Parathyroid adenoma (tissue), 2 donors: ENCODE measurements around the gene DAGLA.
"Not testable (repeated sequence)": the region's sequence is repeated elsewhere in the genome, so short reads cannot be mapped to it uniquely, and the experiment has no call there.

Experiments used
- H2AFZ ChIP-seq: fragments of 300-600 bp; sonication (generic); one replicate; pipeline ENCODE4 v1.7.0; 2017; ENCODE audit warnings: antibody characterized with exemption, mild to moderate bottlenecking
- H3K27ac ChIP-seq: fragments of 300-600 bp; sonication (generic); one replicate; pipeline ENCODE4 v1.7.0; 2017
- H3K27me3 ChIP-seq: fragments of 300-600 bp; sonication (generic); one replicate; pipeline ENCODE4 v1.7.0; 2017; ENCODE audit warnings: low read length; ENCODE audit not compliant: control insufficient read depth, insufficient read depth
- H3K36me3 ChIP-seq: fragments of 300-600 bp; sonication (generic); one replicate; pipeline ENCODE4 v1.7.0; 2017; ENCODE audit warnings: low read length; ENCODE audit not compliant: control insufficient read depth, insufficient read depth
- H3K4me1 ChIP-seq: fragments of 300-600 bp; sonication (generic); one replicate; pipeline ENCODE4 v1.7.0; 2017; ENCODE audit warnings: control low read depth
- H3K4me2 ChIP-seq: fragments of 300-600 bp; sonication (generic); one replicate; pipeline ENCODE4 v1.7.0; 2017; ENCODE audit warnings: low read length
- H3K4me3 ChIP-seq: fragments of 300-600 bp; sonication (generic); one replicate; pipeline ENCODE4 v1.7.0; 2017; ENCODE audit warnings: low read depth, low read length
- H3K79me2 ChIP-seq: fragments of 300-600 bp; sonication (generic); one replicate; pipeline ENCODE4 v1.7.0; 2017; ENCODE audit warnings: control low read depth
- H3K9ac ChIP-seq: fragments of 300-600 bp; sonication (generic); one replicate; pipeline ENCODE4 v1.7.0; 2017; ENCODE audit warnings: mild to moderate bottlenecking
- H3K9me3 ChIP-seq: fragments of 300-600 bp; sonication (generic); one replicate; pipeline ENCODE4 v1.7.0; 2017; ENCODE audit warnings: low read length; ENCODE audit not compliant: control insufficient read depth
- TF ChIP-seq, protein P1 (sequence below): fragments of 300-600 bp; sonication (generic); IDR thresholded peaks from one replicate; pipeline ENCODE4 v1.7.0; 2017; ENCODE audit warnings: antibody characterized with exemption, mild to moderate bottlenecking
- donor health status: primary hyperparathyroidism.

Gene DAGLA

GRCh38 chr11:61667684-61668305 lies 12.4 kb upstream of the DAGLA start:
- Histone ChIP-seq H3K79me2 (no peaks in the 10 kb centered on the region), H2AFZ (no peak overlapping the region), H3K9me3 (no peaks in the 10 kb centered on the region), H3K36me3 (no peaks in the 10 kb centered on the region), H3K9ac (no peak overlapping the region), H3K27ac (no peak overlapping the region), H3K4me1 (no peaks in the 10 kb centered on the region), H3K4me2 (no peak overlapping the region), H3K4me3 (no peak overlapping the region), H3K27me3 (no peaks in the 10 kb centered on the region)
- TF ChIP-seq, protein P1, sequence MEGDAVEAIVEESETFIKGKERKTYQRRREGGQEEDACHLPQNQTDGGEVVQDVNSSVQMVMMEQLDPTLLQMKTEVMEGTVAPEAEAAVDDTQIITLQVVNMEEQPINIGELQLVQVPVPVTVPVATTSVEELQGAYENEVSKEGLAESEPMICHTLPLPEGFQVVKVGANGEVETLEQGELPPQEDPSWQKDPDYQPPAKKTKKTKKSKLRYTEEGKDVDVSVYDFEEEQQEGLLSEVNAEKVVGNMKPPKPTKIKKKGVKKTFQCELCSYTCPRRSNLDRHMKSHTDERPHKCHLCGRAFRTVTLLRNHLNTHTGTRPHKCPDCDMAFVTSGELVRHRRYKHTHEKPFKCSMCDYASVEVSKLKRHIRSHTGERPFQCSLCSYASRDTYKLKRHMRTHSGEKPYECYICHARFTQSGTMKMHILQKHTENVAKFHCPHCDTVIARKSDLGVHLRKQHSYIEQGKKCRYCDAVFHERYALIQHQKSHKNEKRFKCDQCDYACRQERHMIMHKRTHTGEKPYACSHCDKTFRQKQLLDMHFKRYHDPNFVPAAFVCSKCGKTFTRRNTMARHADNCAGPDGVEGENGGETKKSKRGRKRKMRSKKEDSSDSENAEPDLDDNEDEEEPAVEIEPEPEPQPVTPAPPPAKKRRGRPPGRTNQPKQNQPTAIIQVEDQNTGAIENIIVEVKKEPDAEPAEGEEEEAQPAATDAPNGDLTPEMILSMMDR = no peak

GRCh38 chr11:61669417-61669816 lies 10.8 kb upstream of the DAGLA start:
- Histone ChIP-seq H2AFZ (no peak overlapping the region), H3K36me3 (no peaks in the 10 kb centered on the region), H3K9ac (no peak overlapping the region), H3K4me1 (no peaks in the 10 kb centered on the region), H3K9me3 (no peaks in the 10 kb centered on the region), H3K27me3 (no peaks in the 10 kb centered on the region), H3K27ac (no peak overlapping the region), H3K79me2 (no peaks in the 10 kb centered on the region), H3K4me3 (no peak overlapping the region), H3K4me2 (no peak overlapping the region)
- TF ChIP-seq, protein P1 = no peak

DNA sequence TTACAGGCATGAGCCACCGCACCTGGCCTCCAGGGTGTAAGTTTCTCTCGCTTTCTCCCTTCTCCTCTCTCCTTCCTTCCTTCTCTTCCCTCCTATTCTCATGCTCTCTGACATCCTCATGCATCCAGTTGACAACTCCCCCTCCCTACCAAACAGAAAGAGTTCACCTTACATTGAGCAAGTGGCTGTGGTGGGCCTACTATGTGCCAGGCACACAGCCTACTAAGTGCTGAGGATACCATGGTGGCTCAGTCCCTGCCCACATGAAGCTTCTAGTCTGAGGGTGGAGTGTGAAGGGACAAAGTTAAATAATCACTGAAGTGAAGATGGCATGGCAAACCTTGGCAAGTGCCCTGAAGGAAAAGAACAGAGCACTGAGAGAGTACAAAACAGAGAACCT lies 9.6 kb upstream of the DAGLA start:
- H3K27me3 ChIP-seq = no peaks in the 10 kb centered on the region
- H3K4me2 ChIP-seq = no peak overlapping the region
- H3K9me3 ChIP-seq = no peaks in the 10 kb centered on the region
- no peak overlapping the region for H2AFZ ChIP-seq
- no peak overlapping the region for H3K27ac ChIP-seq
- H3K9ac ChIP-seq = no peak overlapping the region
- H3K4me3 ChIP-seq = no peak overlapping the region
- TF ChIP-seq, protein P1 = no peak
- no peaks in the 10 kb centered on the region for H3K4me1 ChIP-seq
- no peaks in the 10 kb centered on the region for H3K79me2 ChIP-seq
- H3K36me3 ChIP-seq = no peaks in the 10 kb centered on the region

- Histone ChIP-seq H3K4me1 (no peaks in the 10 kb centered on the region), H3K9me3 (no peaks in the 10 kb centered on the region), H2AFZ (no peak overlapping the region), H3K27ac (no peak overlapping the region), H3K79me2 (no peaks in the 10 kb centered on the region), H3K27me3 (no peaks in the 10 kb centered on the region), H3K9ac (no peak overlapping the region), H3K4me3 (no peak overlapping the region), H3K4me2 (no peak overlapping the region), H3K36me3 (no peaks in the 10 kb centered on the region)
- TF ChIP-seq, protein P1 = no peak
Measured at GRCh38 chr11:61671527-61671926, 8.7 kb upstream of the DAGLA start.

DNA sequence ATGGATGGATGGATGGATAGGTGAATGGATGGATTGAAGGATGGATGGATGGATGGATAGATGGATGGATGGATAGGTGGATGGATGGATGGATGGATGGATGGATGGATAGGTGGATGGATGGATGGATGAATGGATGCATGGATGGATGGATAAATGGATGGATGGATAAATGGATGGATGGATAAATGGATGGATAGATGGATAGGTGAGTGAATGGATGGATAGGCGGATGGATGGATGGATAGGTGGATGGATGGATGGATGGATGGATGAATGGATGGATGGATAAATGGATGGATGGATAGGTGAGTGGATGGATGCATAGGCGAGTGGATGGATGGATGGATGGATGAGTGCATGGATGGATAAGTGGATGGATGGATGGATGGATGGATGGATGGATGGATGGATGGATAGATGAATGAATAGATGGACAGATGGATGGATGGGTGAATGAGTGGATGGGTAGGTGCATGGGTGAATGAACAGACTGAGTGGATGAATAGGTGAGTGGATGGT lies 6.2 kb upstream of the DAGLA start:
- H3K9ac ChIP-seq, H3K36me3 ChIP-seq, H3K4me2 ChIP-seq, H3K4me1 ChIP-seq, H3K27ac ChIP-seq, H2AFZ ChIP-seq, H3K4me3 ChIP-seq, H3K79me2 ChIP-seq, H3K9me3 ChIP-seq, H3K27me3 ChIP-seq: not testable (repeated sequence)
